LNCAP (cell line): ENCODE data around the gene CDC45.

Source experiments
- TF ChIP-seq, protein P1 (sequence below): fragments of 450-650 bp; IDR thresholded peaks from 2 replicates; pipeline ENCODE4 v1.5.1; 2017; ENCODE audit warnings: mild to moderate bottlenecking

Gene CDC45

DNA sequence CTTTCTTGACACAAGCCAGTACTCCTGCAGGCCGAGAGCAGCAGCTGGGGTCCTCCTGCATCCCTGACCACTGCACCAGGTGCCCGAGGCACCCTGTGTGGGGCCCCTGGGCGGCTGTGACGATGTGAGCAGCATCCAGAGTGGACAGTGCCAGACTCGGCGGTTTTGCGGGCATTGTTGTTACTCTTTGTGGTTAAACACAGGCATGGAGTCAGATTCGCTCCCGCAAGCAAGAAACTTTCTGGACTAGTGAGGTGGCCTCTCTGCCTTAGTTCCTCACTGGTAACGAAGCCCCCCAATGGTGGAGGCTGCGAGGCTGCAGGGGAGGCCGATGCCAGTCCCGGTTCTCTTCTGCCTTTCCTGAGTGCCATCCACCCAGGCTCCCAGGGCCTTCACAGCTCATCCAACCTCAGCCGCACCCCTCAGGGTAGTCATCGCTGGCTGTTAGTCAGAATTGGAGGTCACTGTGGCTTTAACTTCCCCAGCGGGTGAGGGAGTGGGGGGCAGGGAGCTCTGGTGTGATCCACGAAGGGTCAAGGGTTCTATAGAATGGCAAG, 48.2 kb downstream of the CDC45 start:
- TF ChIP-seq, protein P1, sequence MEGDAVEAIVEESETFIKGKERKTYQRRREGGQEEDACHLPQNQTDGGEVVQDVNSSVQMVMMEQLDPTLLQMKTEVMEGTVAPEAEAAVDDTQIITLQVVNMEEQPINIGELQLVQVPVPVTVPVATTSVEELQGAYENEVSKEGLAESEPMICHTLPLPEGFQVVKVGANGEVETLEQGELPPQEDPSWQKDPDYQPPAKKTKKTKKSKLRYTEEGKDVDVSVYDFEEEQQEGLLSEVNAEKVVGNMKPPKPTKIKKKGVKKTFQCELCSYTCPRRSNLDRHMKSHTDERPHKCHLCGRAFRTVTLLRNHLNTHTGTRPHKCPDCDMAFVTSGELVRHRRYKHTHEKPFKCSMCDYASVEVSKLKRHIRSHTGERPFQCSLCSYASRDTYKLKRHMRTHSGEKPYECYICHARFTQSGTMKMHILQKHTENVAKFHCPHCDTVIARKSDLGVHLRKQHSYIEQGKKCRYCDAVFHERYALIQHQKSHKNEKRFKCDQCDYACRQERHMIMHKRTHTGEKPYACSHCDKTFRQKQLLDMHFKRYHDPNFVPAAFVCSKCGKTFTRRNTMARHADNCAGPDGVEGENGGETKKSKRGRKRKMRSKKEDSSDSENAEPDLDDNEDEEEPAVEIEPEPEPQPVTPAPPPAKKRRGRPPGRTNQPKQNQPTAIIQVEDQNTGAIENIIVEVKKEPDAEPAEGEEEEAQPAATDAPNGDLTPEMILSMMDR: no peak

DNA sequence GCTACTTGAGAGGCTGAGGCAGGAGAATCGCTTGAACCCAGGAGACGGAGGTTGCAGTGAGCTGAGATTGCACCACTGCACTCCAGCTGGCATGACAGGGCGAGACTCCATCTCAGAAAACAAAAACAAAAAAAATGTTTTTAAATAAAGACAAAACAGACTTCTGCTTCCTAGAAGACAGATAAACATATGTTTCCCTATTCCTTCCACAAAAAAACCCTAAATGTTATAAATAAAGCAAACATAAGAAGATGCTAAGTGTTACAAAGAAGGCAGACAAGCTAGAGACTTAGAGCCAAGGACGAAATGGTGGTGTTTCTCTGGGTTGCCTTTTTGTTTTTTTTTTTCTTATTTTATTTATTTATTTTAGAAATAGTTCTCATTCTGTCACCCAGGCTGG, 50.1 kb downstream of the CDC45 start:
- TF ChIP-seq, protein P1: no peak

DNA sequence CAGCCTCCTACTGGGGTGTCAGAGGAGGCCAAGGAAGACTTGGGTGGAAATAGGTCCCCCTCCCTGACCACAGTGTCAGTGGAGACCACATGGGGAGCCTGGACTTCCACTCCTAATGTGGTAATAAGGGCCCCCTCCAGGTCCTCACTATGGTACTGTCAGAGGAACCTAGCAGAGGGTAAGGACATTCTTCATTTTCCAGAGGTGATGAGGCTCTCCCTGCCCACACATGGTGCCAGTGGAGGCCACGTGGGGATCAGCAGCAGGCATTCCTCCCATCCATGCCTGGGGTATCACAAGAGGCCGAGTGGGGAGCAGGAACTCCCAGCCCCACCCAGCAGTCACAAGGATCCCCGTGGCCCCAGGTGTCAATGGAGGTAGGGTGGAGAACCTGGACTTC, 51.0 kb downstream of the CDC45 start:
- TF ChIP-seq, protein P1: no peak

DNA sequence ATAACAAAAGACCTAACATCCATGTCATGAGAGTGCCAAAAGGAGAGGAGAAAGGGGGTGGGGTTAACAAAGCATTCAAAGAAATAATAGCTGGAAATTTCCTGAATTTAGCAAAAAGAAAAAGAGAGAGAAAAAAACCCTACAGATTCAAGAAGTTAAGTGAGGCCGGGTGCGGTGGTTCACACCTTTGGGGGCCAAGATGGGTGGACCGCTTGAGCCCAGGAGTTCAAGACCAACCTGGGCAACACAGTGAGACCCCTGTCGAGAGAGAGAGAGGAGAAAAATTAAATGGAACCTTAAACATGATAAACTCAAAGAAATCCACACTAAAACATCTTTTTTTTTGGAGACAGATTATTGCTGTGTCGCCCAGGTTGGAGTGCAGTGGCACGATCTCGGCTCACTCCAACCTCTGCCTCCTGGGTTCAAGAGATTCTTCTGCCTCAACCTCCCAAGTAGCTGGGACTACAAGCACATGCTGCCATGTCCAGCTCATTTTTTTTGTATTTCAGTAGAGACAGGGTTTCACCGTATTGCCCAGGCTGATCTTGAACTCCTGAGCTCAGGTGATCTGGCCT, 53.4 kb downstream of the CDC45 start:
- TF ChIP-seq, protein P1: no peak

DNA sequence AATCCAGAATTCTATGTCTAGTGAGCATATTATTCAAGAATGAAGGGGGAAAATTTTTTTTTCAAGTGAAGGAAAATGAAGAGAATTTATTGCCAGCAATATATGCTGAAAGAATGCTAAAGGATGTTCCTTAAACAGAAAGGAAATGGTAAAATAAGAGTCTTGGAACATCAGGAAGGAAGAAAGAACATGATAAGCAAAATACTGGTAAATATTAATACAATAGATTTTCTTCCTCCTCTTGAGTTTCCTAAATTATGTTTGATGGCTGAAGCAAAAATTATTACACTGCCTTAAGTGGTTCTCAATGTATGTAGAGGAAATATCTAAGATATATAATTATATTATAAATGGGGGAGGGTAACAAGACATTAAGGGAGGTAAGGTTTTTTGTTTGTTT, 54.1 kb downstream of the CDC45 start:
- TF ChIP-seq, protein P1: no peak

DNA sequence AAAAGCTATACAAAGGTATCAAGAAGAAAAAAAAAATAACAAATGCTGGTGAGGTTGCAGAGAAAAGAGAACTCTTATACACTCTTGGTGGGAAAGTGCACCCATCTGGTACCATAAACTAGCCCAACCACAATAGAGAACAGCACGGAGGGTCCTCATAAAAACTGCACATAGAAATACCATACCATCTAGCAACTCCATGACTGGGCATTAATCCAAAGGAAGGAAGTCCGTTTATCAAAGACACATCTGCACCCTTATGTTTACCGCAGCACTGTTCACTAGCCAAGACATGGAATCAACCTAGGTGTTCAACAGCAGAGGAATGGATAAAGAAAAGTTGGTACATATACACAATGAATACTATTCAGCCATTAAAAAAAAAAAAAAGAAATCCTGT, 55.3 kb downstream of the CDC45 start:
- TF ChIP-seq, protein P1: no peak

DNA sequence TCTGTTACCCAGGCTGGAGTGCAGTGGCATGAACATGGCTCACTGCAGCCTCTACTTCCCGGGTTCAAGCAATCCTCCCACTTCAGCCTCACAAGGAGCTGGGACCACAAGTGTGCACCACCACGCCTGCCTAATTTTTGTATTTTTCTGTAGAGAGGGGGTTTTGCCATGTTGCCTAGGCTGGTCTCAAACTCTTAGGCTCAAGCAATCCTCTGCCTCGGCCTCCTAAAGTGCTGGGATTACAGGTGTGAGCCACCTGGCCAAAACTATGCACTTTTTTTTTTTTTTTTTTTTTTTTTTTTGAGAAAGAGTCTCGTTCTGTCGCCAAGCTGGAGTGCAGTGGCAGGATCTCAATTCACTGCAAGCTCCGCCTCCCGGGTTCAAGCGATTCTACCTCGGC, 56.8 kb downstream of the CDC45 start:
- TF ChIP-seq, protein P1: no peak
